HepG2 (cell line): ENCODE measurements around the gene TMTC2.

Experiments
- CTCF ChIP-seq: sonication (generic); formaldehyde crosslinking; IDR thresholded peaks from 2 replicates; pipeline ENCODE4 v1.5.0; 2020; ENCODE audit warnings: mild to moderate bottlenecking, missing genetic modification reagents, moderate library complexity
- FOXA3 ChIP-seq: IDR thresholded peaks from 2 replicates; pipeline ENCODE4 v1.6.1; 2016; ENCODE audit warnings: missing genetic modification reagents, missing compliant biosample characterization
- FOXM1 ChIP-seq: sonication (generic); formaldehyde crosslinking; IDR thresholded peaks from 2 replicates; pipeline ENCODE4 v1.5.0; 2020; ENCODE audit warnings: missing genetic modification reagents
- POLR2AphosphoS2 ChIP-seq: IDR thresholded peaks from 2 replicates; pipeline ENCODE4 v1.6.1; 2011; ENCODE audit warnings: low read depth, low read length, improper control_type of control experiment
- POLR2AphosphoS5 ChIP-seq: IDR thresholded peaks from 2 replicates; pipeline ENCODE4 v1.6.1; 2012; ENCODE audit warnings: low read depth, low read length
- SNAPC4 ChIP-seq: sonication (generic); formaldehyde crosslinking; IDR thresholded peaks from 2 replicates; pipeline ENCODE4 v1.4.0; 2020; ENCODE audit warnings: mild to moderate bottlenecking, missing genetic modification reagents
- SP1 ChIP-seq, 2 experiments: fragments of 450-650 bp in 1 of 2; sonication (generic) in 1 of 2; formaldehyde crosslinking in 1 of 2; IDR thresholded peaks; 2 replicates each; pipeline versions ENCODE4 v1.4.0 to v1.6.1; 2016 to 2020; ENCODE audit warnings: missing genetic modification reagents in 1 of 2
- ZFP37 ChIP-seq: sonication (generic); formaldehyde crosslinking; IDR thresholded peaks from 2 replicates; pipeline ENCODE4 v1.4.0; 2020; ENCODE audit warnings: missing genetic modification reagents, borderline replicate concordance
- ZNF431 ChIP-seq: sonication (generic); formaldehyde crosslinking; IDR thresholded peaks from 2 replicates; pipeline ENCODE4 v1.9.0; 2022; ENCODE audit warnings: missing genetic modification reagents, low read depth, mild to moderate bottlenecking, borderline replicate concordance
- TF ChIP-seq, protein P1 (sequence below): sonication (generic); formaldehyde crosslinking; conservative IDR thresholded peaks from 2 replicates; pipeline ENCODE4 v1.8.0; 2022; ENCODE audit warnings: mild to moderate bottlenecking, moderate library complexity, missing genetic modification reagents
- TF ChIP-seq, protein P2 (sequence below): sonication (generic); formaldehyde crosslinking; IDR thresholded peaks from 2 replicates; pipeline ENCODE4 v1.4.0; 2020; ENCODE audit warnings: missing genetic modification reagents

DNA sequence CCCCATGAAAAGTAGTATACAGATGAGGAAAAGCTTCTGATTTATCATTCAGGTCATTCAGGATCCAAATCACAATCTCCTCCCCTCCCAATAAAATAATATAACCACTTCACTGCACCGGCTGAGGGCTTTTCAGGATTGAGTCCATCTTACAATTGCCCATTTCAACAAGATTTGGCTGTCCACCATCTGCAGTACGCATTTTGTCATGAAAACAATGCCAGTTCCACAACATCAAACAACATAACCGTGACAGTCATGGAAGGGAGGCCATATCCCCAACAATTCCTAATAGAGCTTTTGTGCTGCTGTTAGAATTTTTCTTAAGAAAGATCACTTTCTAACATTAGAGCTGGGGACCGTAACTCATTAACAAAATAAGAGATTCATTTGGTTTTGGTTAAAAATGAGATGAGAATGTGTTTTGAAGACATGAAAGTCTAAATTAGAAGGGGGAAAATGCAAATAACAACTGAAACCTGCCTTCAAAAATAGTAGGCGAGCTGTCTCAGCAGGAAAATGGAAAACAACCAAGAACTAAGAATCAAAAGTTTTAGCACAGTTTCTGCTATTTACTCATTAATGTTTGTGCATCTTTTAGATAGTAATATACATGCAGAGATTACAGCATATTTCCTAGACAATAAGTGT is 38.3 kb upstream of the TMTC2 start:
- TF ChIP-seq SNAPC4 (CRISPR knock-in tag), result no peak
- TF ChIP-seq, protein P1, sequence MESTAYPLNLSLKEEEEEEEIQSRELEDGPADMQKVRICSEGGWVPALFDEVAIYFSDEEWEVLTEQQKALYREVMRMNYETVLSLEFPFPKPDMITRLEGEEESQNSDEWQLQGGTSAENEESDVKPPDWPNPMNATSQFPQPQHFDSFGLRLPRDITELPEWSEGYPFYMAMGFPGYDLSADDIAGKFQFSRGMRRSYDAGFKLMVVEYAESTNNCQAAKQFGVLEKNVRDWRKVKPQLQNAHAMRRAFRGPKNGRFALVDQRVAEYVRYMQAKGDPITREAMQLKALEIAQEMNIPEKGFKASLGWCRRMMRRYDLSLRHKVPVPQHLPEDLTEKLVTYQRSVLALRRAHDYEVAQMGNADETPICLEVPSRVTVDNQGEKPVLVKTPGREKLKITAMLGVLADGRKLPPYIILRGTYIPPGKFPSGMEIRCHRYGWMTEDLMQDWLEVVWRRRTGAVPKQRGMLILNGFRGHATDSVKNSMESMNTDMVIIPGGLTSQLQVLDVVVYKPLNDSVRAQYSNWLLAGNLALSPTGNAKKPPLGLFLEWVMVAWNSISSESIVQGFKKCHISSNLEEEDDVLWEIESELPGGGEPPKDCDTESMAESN (CRISPR knock-in tag), result no peak
- no peak for TF ChIP-seq POLR2AphosphoS2
- no peak for TF ChIP-seq CTCF
- TF ChIP-seq, protein P2, sequence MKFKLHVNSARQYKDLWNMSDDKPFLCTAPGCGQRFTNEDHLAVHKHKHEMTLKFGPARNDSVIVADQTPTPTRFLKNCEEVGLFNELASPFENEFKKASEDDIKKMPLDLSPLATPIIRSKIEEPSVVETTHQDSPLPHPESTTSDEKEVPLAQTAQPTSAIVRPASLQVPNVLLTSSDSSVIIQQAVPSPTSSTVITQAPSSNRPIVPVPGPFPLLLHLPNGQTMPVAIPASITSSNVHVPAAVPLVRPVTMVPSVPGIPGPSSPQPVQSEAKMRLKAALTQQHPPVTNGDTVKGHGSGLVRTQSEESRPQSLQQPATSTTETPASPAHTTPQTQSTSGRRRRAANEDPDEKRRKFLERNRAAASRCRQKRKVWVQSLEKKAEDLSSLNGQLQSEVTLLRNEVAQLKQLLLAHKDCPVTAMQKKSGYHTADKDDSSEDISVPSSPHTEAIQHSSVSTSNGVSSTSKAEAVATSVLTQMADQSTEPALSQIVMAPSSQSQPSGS (CRISPR knock-in tag), result no peak
- no peak for TF ChIP-seq ZNF431 (CRISPR knock-in tag)
- no peak for TF ChIP-seq POLR2AphosphoS5
- TF ChIP-seq ZFP37 (CRISPR knock-in tag), result no peak
- TF ChIP-seq FOXA3 (CRISPR knock-in tag), result no peak
- TF ChIP-seq SP1 (IDR thresholded peaks at IDR 0.05), result no peak
- TF ChIP-seq SP1 (CRISPR knock-in tag; IDR thresholded peaks at IDR 0.05), result no peak
- no peak for TF ChIP-seq FOXM1 (CRISPR knock-in tag)
